Fibroblast of pulmonary artery (primary cell): ENCODE results near the gene NEDD9.

Experiments used
- DNase-seq: peaks from one replicate; pipeline ENCODE4 v3.0.0-alpha.2; 2010; ENCODE audit warnings: low read depth
- H3K4me3 ChIP-seq: replicated peaks from 2 replicates; pipeline ENCODE4 v1.5.1; 2011; ENCODE audit warnings: low read depth, mild to moderate bottlenecking, control low read depth, low read length, moderate library complexity
- TF ChIP-seq, protein P1 (sequence below): IDR thresholded peaks from 2 replicates; pipeline ENCODE4 v1.5.1; 2011; ENCODE audit warnings: mild to moderate bottlenecking, control low read depth, low read length, inconsistent platforms; ENCODE audit errors: missing control alignments

NEDD9 gene

GRCh38 chr6:11242711-11243110 lies 10.2 kb upstream of the NEDD9 start:
- TF ChIP-seq, protein P1, sequence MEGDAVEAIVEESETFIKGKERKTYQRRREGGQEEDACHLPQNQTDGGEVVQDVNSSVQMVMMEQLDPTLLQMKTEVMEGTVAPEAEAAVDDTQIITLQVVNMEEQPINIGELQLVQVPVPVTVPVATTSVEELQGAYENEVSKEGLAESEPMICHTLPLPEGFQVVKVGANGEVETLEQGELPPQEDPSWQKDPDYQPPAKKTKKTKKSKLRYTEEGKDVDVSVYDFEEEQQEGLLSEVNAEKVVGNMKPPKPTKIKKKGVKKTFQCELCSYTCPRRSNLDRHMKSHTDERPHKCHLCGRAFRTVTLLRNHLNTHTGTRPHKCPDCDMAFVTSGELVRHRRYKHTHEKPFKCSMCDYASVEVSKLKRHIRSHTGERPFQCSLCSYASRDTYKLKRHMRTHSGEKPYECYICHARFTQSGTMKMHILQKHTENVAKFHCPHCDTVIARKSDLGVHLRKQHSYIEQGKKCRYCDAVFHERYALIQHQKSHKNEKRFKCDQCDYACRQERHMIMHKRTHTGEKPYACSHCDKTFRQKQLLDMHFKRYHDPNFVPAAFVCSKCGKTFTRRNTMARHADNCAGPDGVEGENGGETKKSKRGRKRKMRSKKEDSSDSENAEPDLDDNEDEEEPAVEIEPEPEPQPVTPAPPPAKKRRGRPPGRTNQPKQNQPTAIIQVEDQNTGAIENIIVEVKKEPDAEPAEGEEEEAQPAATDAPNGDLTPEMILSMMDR, result no peak
- H3K4me3 ChIP-seq, result no peak overlapping the region
- DNase-seq, result no peak

DNA sequence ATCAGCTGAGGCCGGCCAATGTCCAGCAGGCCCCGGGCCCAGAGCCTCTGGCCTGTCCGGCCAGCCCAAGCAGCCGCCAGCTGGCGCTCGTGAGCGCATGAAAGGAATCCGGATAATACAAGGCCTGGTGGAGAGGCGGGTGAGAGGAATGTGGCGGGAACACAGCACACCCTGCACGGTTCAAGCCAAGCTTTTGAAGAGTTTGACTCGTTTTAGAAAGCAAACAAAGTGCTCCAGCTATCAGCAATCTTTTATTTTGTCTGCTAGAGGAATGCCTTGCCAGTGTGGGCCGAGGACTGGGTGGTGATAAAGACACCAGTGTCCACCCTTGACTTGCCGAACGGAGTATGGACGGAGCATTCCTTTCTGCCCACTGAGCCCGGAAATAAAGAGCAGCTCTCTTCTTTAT lies 9.3 kb upstream of the NEDD9 start:
- DNase-seq, result peak; percentile 63
- H3K4me3 ChIP-seq, result no peak overlapping the region
- TF ChIP-seq, protein P1, result peak; percentile 75

GRCh38 chr6:11241154-11241792 lies 8.8 kb upstream of the NEDD9 start:
- DNase-seq, result no peak
- TF ChIP-seq, protein P1, result no peak

GRCh38 chr6:11237956-11238355 lies 5.5 kb upstream of the NEDD9 start:
- no peak overlapping the region for H3K4me3 ChIP-seq
- TF ChIP-seq, protein P1, result no peak
- no peak for DNase-seq

More at GRCh38 chr6:11241154-11241792, 8.8 kb upstream of the NEDD9 start:
- H3K4me3 ChIP-seq, result no peak overlapping the region

GRCh38 chr6:11237428-11237827 lies 5.0 kb upstream of the NEDD9 start:
- no peak overlapping the region for H3K4me3 ChIP-seq
- no peak for DNase-seq
- TF ChIP-seq, protein P1, result no peak

DNA sequence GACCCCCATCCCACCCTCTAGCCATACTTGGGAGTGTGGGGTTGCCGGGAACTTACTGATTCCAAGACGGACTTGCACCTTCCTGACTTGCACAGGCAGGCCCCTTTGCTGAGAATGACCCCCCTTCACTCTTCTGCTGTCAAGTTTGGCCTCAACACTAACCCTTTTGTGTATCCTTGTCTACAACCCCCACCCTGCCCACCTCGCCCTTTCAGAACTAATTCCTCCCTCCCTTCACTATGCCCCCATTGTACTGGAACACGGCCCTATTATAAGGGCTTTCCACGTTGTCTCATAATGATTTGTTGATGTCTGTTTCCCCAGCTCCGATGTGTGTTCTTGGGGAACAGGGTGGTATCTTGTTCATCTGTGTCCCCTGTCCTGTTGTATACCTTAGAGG lies 4.4 kb upstream of the NEDD9 start:
- TF ChIP-seq, protein P1, result no peak
- no peak for DNase-seq
- H3K4me3 ChIP-seq, result no peak overlapping the region
